Dermis microvascular lymphatic vessel endothelial cell (primary cell): Measurements from ENCODE around the gene BCAS1. TPM values are rescaled to one million over a fixed set of nuclear protein-coding genes. Genes with fewer than 3 reads are reported as not detected.

Source experiments
- total RNA-seq: library from RNA; depleted of rRNA; stranded (reverse); fragments of >200 nt; gene quantifications from 2 replicates; pipeline ENCODE4 v1.2.1, GENCODE V29; 2014

The BCAS1 gene
- total RNA-seq, 1 donor from 2014 or later: not detected

Other genes with a start within 250 kb of the BCAS1 start
- gene CYP24A1, start 103.4 kb upstream of the BCAS1 start, total RNA-seq: not detected in 2 replicates
- 52.1 and 70.0 TPM in 2 replicates for gene PFDN4, start 137.5 kb upstream of the BCAS1 start, total RNA-seq